Heart left ventricle (tissue), 16 donors: ENCODE results near the gene SAMD10. TPM values are rescaled to one million over a fixed set of nuclear protein-coding genes. Genes with fewer than 3 reads are reported as not detected.

Source experiments
- ATAC-seq, 4 donors: fragments of 200-7000 bp; cut with Tn5 transposase; one replicate each; pipeline ENCODE4 v1.9.1; 2020 to 2022; ENCODE audit warnings: moderate library complexity in 4 of 4, mild to moderate bottlenecking in 3 of 4, moderate number of reproducible peaks in 1 of 4
- DNase-seq, 5 donors: peaks; one replicate each; pipeline ENCODE4 v3.0.0-alpha.2; 2020
- H3K27ac ChIP-seq, 12 donors: fragments of 200-600 bp; sonication (generic) in 4 of 12; one replicate each; pipeline versions ENCODE4 v1.5.0 to v1.8.0; 2016 to 2022; ENCODE audit warnings: mild to moderate bottlenecking in 2 of 12
- H3K27me3 ChIP-seq, 9 donors: fragments of 200-600 bp; sonication (generic) in 2 of 9; one replicate each; pipeline versions ENCODE4 v1.5.1 to v1.8.0; 2016 to 2022; ENCODE audit warnings: mild to moderate bottlenecking in 3 of 9
- H3K36me3 ChIP-seq, 9 donors: fragments of 200-600 bp; sonication (generic) in 2 of 9; one replicate each; pipeline versions ENCODE4 v1.5.0 to v1.8.0; 2018 to 2022; ENCODE audit warnings: mild to moderate bottlenecking in 2 of 9
- H3K4me1 ChIP-seq, 12 donors: fragments of 200-600 bp; sonication (generic) in 4 of 12; one replicate each; pipeline versions ENCODE4 v1.5.0 to v1.8.0; 2016 to 2022; ENCODE audit warnings: mild to moderate bottlenecking in 3 of 12
- H3K4me3 ChIP-seq, 12 donors: fragments of 200-600 bp; sonication (generic) in 4 of 12; one replicate each; pipeline versions ENCODE4 v1.5.0 to v1.8.0; 2017 to 2022; ENCODE audit warnings: mild to moderate bottlenecking in 9 of 12, moderate library complexity in 4 of 12
- H3K9me3 ChIP-seq, 12 donors: fragments of 200-600 bp; sonication (generic) in 4 of 12; one replicate each; pipeline versions ENCODE4 v1.5.0 to v1.8.0; 2016 to 2022; ENCODE audit warnings: mild to moderate bottlenecking in 1 of 12
- CTCF ChIP-seq, 12 donors: fragments of 200-600 bp; sonication (generic) in 4 of 12; IDR thresholded peaks; one replicate each; pipeline versions ENCODE4 v1.5.0 to v1.8.0; 2018 to 2022; ENCODE audit warnings: antibody characterized with exemption in 12 of 12, mild to moderate bottlenecking in 5 of 12
- POLR2A ChIP-seq, 2 donors: fragments of 450-650 bp; IDR thresholded peaks; one replicate each; pipeline ENCODE4 v1.6.1; 2017; ENCODE audit warnings: antibody characterized with exemption in 2 of 2, mild to moderate bottlenecking in 2 of 2, moderate library complexity in 2 of 2
- WGBS, 4 donors: extraction: QIAGEN DNeasy Blood & Tissue Kit in 2 of 4; methylation state at CpG; one replicate each; pipeline versions ENCODE4 v1.1.5 to v1.1.7; 2013 to 2018; 5-methylcytosine and 5-hydroxymethylcytosine counted together
- intact Hi-C, 10 donors: fragments of 100-400 bp; cut with DNase I; formaldehyde crosslinking; loops; one replicate each; pipeline versions ENCODE4 v1.11.1 to v1.14.2; 2022
- polyA plus RNA-seq, 2 donors: library from polyadenylated mRNA; stranded (reverse); fragments of 200-250 nt; gene quantifications; one replicate each; pipeline ENCODE4 v1.2.3, GENCODE V29; 2013
- total RNA-seq, 9 donors: library from RNA; depleted of rRNA in 2 of 9; stranded (reverse); fragments of >200 nt in 2 of 9; fragmentation: NEBNext Ultra II Directional in 3 of 9; extraction: Animal tissue kit (Norgen Biotek cat#: 25700) in 3 of 9; gene quantifications; one replicate each; pipeline versions ENCODE4 v1.1.0 to v1.2.4, GENCODE V29; 2016 to 2023
- donor health status: ischemic (EF 13 %, LVEDD 7.1; RV severe dilation, severe dysfunction).
- donor health status: healthy with polysubstance abuse.
- donor health status: DM: no; HTN: yes; CAD: no.
- donor health status: DM: no; HTN: no; CAD: no.
- donor health status: ischemic (EF 25% LVEDD 6.9; RV normal size, moderate dysfunction).
- donor health status: ischemic (EF 25% LVEDD 5.7; RV mildly dilated, moderate dysfunction).
- donor health status: healthy.
- donor health status: DM: yes; HTN: yes; CAD: no.
- donor health status: ischemic (EF 35%, LVEDD 5.7; RV mildly dilated, moderate dysfunction).
- donor health status: nonischemic (EF 11% LVEDD 7.7; RV severe dilation, severe dysfunction).
- donor health status: DM: yes; HTN: yes; CAD: no.
- donor health status: PGD.
- donor health status: ischemic (EF 29% LVEDD 5.4; RV normal size, mild dysfunction).
- donor health status: nonischemic (EF 23%, LVEDD 6.1; RV moderate dilation, normal function).

Gene SAMD10
- total and polyA plus RNA-seq, 11 donors, result 3.1 to 6.3 (median 4.7) TPM

- TF ChIP-seq POLR2A (IDR thresholded peaks at IDR 0.05) (no peak), CTCF (IDR thresholded peaks at IDR 0.05) (no peak)
- H3K4me1 ChIP-seq, result peaks cover 7 to 45% (median 35%) of the 10 kb centered on the region in 12 donors
- ATAC-seq, result peak in 3 of 4 donors; percentile 21 to 40 (median 37)
- H3K27me3 ChIP-seq, result no peaks in the 10 kb centered on the region
- no peak for DNase-seq
- peak overlapping the region in 11 of 12 donors; percentile 73 to 100 (median 91) for H3K4me3 ChIP-seq
- H3K9me3 ChIP-seq, result no peaks in the 10 kb centered on the region
- H3K36me3 ChIP-seq, result peaks cover 0 to 30% (median 24%) of the 10 kb centered on the region in 9 donors
- peak overlapping the region in 11 of 12 donors; percentile 62 to 93 (median 86) for H3K27ac ChIP-seq
- intact Hi-C loops, result loop anchor here in 8 of 10 donors (2.0 to 10.0 kb wide), 8 partner anchors 42 to 142 kb away; partner anchors contain the start of genes C20orf204 (in 4 of the 8) and TCEA2 (in 1 of the 8)
- 71 to 81% (median 72%) methylated on average over 11 to 15 of the region's 15 CpGs for WGBS, 4 donors
These were observed 919 bp upstream of the SAMD10 start for GRCh38 chr20:63980317-63980805.

GRCh38 chr20:63979229-63979556, 249 bp downstream of the SAMD10 start:
- Histone ChIP-seq H3K27me3 (no peaks in the 10 kb centered on the region), H3K9me3 (no peaks in the 10 kb centered on the region), H3K4me1 (peaks cover 7 to 47% (median 36%) of the 10 kb centered on the region in 12 donors), H3K36me3 (peaks cover 0 to 18% (median 12%) of the 10 kb centered on the region in 9 donors), H3K27ac (peak overlapping the region; percentile 58 to 93 (median 83)), H3K4me3 (peak overlapping the region; percentile 33 to 100 (median 62))
- 0 to 1% (median 1%) methylated on average over 11 to 47 of the region's 47 CpGs for whole genome bisulfite sequencing, 4 donors
- ATAC-seq, result no peak
- intact Hi-C loops, result loop anchor here in 7 of 10 donors (5.0 to 10.0 kb wide), 6 partner anchors 64 to 364 kb away; partner anchors contain the start of gene TNFRSF6B (in 1 of the 7)
- DNase-seq, result peak in 1 of 5 donors; percentile 57
- no peak for TF ChIP-seq POLR2A (IDR thresholded peaks at IDR 0.05)
- TF ChIP-seq CTCF (IDR thresholded peaks at IDR 0.05), result no peak

- 9 to 18% (median 12%) methylated on average over 26 to 52 of the region's 52 CpGs for WGBS, 4 donors
- intact Hi-C loops, result loop anchor here in 7 of 10 donors (5.0 to 10.0 kb wide), 6 partner anchors 64 to 364 kb away; partner anchors contain the start of gene TNFRSF6B (in 1 of the 7)
These were observed 868 bp downstream of the SAMD10 start for GRCh38 chr20:63978319-63979228.

More at GRCh38 chr20:63978319-63979228, 868 bp downstream of the SAMD10 start:
- Histone ChIP-seq H3K4me3 (peak overlapping the region; percentile 33 to 100 (median 62)), H3K27ac (peak overlapping the region; percentile 58 to 93 (median 83)), H3K9me3 (no peaks in the 10 kb centered on the region), H3K27me3 (no peaks in the 10 kb centered on the region), H3K4me1 (peaks cover 7 to 53% (median 38%) of the 10 kb centered on the region in 12 donors), H3K36me3 (peaks cover 0 to 12% (median 7%) of the 10 kb centered on the region in 9 donors)
- ATAC-seq (peak in 3 of 4 donors; percentile 25 to 56 (median 30)), DNase-seq (peak; percentile 81 to 88 (median 86))
- TF ChIP-seq POLR2A (IDR thresholded peaks at IDR 0.05) (peak in 1 of 2 donors; percentile 20), CTCF (IDR thresholded peaks at IDR 0.05) (peak in 1 of 12 donors; percentile 1)
